A549 treated with AZD9567 at 1 μM for 4 hours (cell line): ENCODE measurements around the gene CDC73. TPM values are rescaled to one million over a fixed set of nuclear protein-coding genes. Genes with fewer than 3 reads are reported as not detected.

ENCODE experiments used
- total RNA-seq: library from RNA; stranded (reverse); fragments of 200-300 nt; extraction: Qiagen RNA extraction; gene quantifications from 5 replicates; pipeline ENCODE4 v1.2.3, GENCODE V29; 2022; ENCODE audit not compliant: insufficient read depth

The CDC73 gene
- total RNA-seq, result 27.7 to 36.4 TPM (median 32.3 TPM) in 5 replicates

GRCh38 chr1:193121616-193122593 is at the start of gene CDC73:
TSS of gene CDC73 (plus strand) at chr1:193122031. CDS start at chr1:193122201, 170 bp downstream.

GRCh38 chr1:193104907-193105820 is 16.7 kb upstream of the CDC73 start, which contains the start of gene GLRX2:
TSS of gene GLRX2 (minus strand) at chr1:193105414. CDS start at chr1:193105382, 32 bp downstream.

GRCh38 chr1:193185901-193186731 is 64.3 kb downstream of the CDC73 start, which contains the start of gene B3GALT2:
TSS of gene B3GALT2 (minus strand) at chr1:193186613. CDS start at chr1:193181562, 5,051 bp downstream.

Other genes with a start within 250 kb of the CDC73 start
- gene UCHL5, start 62.7 kb upstream of the CDC73 start, total RNA-seq, result 41.9 to 49.7 TPM (median 44.7 TPM) in 5 replicates
- gene RO60, start 62.4 kb upstream of the CDC73 start, total RNA-seq, result 24.9 to 71.7 TPM (median 28.4 TPM) in 5 replicates
- 35.9 to 54.8 TPM (median 50.3 TPM) in 5 replicates for gene GLRX2, start 16.6 kb upstream of the CDC73 start, total RNA-seq
- gene B3GALT2, start 64.6 kb downstream of the CDC73 start, total RNA-seq, result not detected in 5 replicates